Measurements from ENCODE around the gene CACNA1A.

GRCh38 chr19:13493516-13494310, 12.6 kb downstream of the CACNA1A start:
- TF ChIP-seq CTCF (IDR thresholded peaks at IDR 0.05; ENCODE audit: insufficient read depth, low read length, poor library complexity, severe bottlenecking) (no peak), EZH2phosphoT487 (conservative IDR thresholded peaks at IDR 0.05; ENCODE audit: low read length) (no peak)

Measured in SU-DHL-6 (cell line).